ENCODE measurements around the gene ZIK1. TPM values are rescaled to one million over a fixed set of nuclear protein-coding genes. Genes with fewer than 3 reads are reported as not detected.
A peak's percentile ranks its signal among the peaks of the same experiment; 100 is the strongest.

ZIK1 gene
- total and polyA plus RNA-seq, 5 experiments from 2014 or later = 4.2 to 24.9 (median 11.4) TPM

DNA sequence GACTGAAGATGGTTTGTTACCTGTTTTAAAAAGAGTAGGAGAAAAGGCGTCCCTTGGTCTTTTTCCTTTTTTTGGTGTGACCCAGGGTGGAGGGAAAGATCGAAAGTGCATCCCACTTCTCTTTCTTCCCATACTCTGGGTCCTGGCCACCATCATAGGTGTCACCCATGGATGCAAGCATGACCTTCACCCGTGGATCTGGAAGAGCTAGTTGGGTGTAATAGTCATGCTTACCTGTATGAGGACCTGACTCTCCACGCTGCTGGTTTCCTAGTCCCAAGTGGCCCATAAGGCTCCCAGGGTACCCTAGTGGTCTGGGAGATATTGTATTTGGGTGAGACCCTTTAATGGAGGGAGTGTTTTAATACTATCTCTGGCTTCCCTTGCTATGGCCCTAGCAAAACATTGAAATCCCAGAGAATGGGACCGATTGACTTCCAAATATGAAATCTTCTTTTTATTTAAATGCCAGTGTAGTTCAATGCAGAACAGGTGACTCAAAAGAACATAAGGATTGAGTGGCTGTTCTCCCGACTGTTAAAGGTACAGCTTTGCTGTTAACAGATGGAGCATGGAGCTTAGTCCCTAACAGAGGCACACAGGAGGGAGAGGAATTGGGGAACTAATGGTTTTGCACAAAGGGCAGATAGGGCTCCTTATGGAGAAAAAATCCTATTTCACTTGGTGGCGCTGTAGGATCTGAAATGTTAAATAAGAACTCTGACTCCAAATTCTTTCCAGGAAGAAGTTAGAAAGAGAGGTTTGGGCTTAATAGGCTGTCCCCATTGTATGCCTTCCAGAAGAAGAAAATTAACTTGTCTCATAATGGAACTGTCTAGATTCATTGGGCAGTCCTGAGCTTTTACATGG, 17.3 kb upstream of the ZIK1 start:
- Mint-ChIP-seq H3K9me3 (peaks cover 0 to 97% (median 44%) of the 10 kb centered on the region in 9 donors), H3K4me1 (no peaks in the 10 kb centered on the region), H3K36me3 (peaks cover 0 to 59% (median 32%) of the 10 kb centered on the region in 3 donors), H3K27me3 (peaks cover 0 to under 1% (median 0%) of the 10 kb centered on the region in 5 donors), H3K4me3 (no peak overlapping the region), H3K27ac (no peak overlapping the region)
- ATAC-seq = no peak
- POLR2A ChIA-PET = no interaction called here
- DNase-seq = no peak

DNA sequence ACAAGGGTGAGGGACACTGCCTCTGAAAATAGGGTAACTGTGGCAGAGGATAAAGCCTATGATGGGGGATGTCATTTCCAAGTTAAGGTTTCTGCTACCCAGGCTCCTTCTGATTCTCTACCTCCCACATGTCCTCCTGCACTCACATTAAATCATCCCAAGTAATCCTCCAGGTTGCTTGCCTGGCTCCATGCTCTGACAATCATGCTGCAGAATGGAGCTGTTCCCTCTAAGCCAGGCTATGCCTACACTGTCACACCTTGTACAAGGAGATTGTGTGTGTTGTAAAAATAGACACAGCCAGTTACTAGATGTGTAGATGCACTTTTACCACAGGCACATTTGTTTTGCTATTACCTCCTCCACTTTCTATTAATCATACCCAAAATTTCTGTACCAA, 13.2 kb upstream of the ZIK1 start:
- DNase-seq (no peak), ATAC-seq (no peak)
- POLR2A ChIA-PET = interaction anchor here (1.1 kb wide), 1 partner anchor 31 kb away, joined by 3 read pairs; no protein-coding TSS in a partner anchor
- Mint-ChIP-seq H3K4me1 (no peaks in the 10 kb centered on the region), H3K27me3 (no peaks in the 10 kb centered on the region), H3K9me3 (peaks cover 0 to 100% (median 40%) of the 10 kb centered on the region in 9 donors), H3K36me3 (peaks cover 39 to 69% (median 56%) of the 10 kb centered on the region in 3 donors), H3K4me3 (no peak overlapping the region), H3K27ac (no peak overlapping the region)

DNA sequence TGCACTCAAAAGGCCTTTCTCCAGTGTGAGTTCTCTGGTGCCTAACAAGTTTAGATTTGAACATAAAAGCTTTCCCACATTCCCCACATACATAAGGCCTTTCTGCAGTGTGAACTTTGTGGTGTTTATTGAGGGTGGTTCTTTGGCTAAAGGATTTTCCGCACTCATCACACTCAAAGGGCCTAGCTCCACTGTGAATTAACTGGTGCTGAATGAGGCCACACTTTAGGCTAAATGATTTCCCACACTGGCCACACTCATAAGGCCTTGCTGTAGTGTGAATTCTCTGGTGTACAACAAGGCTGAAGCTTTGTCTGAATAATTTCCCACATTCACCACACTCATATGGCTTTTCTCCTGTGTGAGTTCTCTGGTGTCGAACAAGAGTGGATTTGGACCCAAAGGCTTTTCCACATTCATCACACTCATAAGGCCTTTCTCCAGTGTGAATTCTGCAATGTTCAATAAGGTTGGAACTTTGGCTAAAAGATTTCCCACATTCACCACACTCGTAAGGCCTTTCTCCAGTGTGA, 11.5 kb upstream of the ZIK1 start:
- peaks cover 12 to 100% (median 46%) of the 10 kb centered on the region in 9 donors for H3K9me3 Mint-ChIP-seq
- peaks cover 55 to 71% (median 71%) of the 10 kb centered on the region in 3 donors for H3K36me3 Mint-ChIP-seq
- no peaks in the 10 kb centered on the region for H3K27me3 Mint-ChIP-seq
- no peak overlapping the region for H3K27ac Mint-ChIP-seq
- POLR2A ChIA-PET = no interaction called here
- peak overlapping the region in 1 of 10 donors; percentile 4 for H3K4me3 Mint-ChIP-seq
- H3K4me1 Mint-ChIP-seq = peaks cover 9 to 16% (median 10%) of the 10 kb centered on the region in 4 donors
- DNase-seq = no peak
- ATAC-seq = no peak

DNA sequence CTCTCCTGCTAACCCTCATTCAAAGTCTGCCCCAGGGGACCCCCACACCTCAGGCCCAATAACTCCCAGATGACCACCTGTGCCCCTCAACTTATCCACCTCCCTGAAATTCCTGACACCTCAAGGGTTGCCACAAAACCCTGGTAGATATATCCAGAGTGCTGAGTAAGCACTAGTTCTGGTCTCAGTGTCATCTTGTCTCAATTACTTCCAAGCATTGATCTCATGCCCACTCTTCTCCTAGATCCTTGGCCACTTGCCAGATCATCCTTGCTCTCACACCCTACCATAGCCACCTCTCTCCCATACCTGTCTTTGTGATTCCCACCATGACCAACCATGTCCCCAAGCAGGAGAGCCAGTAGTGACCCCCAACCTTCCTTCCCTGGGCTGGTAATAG, 7.3 kb upstream of the ZIK1 start:
- H3K4me1 Mint-ChIP-seq = peaks cover 13 to 29% (median 25%) of the 10 kb centered on the region in 4 donors
- H3K27ac Mint-ChIP-seq = peak overlapping the region in 2 of 10 donors; percentile 9 to 28
- POLR2A ChIA-PET = no interaction called here
- H3K27me3 Mint-ChIP-seq = no peaks in the 10 kb centered on the region
- peak overlapping the region in 8 of 10 donors; percentile 27 to 83 (median 53) for H3K4me3 Mint-ChIP-seq
- ATAC-seq = no peak
- peaks cover 58 to 61% (median 60%) of the 10 kb centered on the region in 3 donors for H3K36me3 Mint-ChIP-seq
- peaks cover 13 to 79% (median 44%) of the 10 kb centered on the region in 9 donors for H3K9me3 Mint-ChIP-seq
- DNase-seq = no peak

DNA sequence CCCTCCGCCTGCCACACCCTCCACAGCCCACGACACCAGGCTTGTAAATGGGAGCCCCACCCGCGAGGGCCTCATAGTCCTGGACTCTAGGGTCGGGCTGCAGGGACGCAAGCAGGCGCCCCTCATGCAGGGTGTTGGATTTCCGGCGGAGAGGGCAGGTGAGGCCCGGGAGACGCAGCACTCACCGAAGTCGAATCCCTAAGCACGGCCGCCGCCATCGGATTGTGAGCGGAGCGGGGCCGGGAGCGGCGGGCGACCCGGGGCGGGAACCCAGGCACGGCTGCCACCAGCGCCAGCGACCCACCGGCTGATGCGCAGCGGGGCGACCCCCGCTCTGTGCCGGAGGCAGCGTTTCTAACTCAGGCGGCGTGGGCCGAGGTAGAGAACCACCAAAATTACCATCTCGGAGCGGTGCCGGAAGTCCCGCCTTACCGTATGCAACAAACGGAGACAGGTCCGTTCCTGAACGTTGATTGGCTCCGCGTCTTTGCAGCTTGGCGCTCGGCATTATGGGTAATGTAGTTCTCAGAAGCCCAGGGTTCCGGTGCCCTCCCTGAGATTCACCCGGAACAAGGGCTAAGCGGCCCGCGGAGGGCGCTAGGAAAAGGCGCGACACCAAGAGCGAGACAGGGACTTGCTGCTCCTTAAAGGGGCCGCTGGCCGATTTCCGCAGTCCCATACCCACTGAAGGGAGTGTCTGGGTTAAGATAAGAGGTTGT, 5.3 kb upstream of the ZIK1 start, which contains the start of gene ZNF416:
ZNF416 (minus strand) TSS at position 425 of the 719 bp plus-strand sequence; CDS start at position 218, 207 bp downstream.
- Mint-ChIP-seq H3K4me1 (peaks cover 13 to 31% (median 30%) of the 10 kb centered on the region in 4 donors), H3K27me3 (no peaks in the 10 kb centered on the region), H3K9me3 (peaks cover 13 to 67% (median 45%) of the 10 kb centered on the region in 9 donors), H3K27ac (peak within 1 kb of the TSS; percentile 83 to 96 (median 91)), H3K4me3 (peak within 1 kb of the TSS; percentile 78 to 90 (median 82)), H3K36me3 (peaks cover 40 to 52% (median 43%) of the 10 kb centered on the region in 3 donors)
- DNase-seq (peak; percentile 83 to 99 (median 96)), ATAC-seq (peak; percentile 84 to 97)
- POLR2A ChIA-PET = interaction anchor here (0.8 to 1.5 kb wide), 4 partner anchors 21 to 424 kb away, joined by 3 to 11 read pairs (median 5); partner anchors contain the start of genes ZNF134, ZNF154 and ZNF530

DNA sequence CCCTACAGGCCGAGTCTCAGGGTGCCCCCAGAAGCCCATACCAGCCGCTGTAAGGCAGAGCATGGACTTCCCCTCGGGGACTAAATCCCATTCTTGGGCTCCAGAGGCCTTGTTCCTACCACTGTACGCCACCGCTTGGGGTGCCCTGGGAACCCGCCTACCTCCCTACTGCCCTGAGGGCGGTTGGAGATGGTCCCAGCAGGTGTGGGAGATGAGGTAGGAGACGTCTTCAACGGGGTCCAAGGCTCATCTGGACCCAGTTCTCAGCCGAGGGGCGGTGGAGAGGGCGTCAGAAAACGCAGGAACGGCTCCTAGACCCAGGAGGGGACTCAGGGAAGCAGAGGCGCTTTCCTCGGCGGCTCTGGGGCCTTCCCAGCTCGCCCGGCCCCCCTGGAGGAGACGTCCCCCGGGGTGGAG, 833 bp upstream of the ZIK1 start:
- Mint-ChIP-seq H3K4me1 (peaks cover 14 to 30% (median 26%) of the 10 kb centered on the region in 4 donors), H3K27me3 (no peaks in the 10 kb centered on the region), H3K36me3 (peaks cover 35 to 45% (median 39%) of the 10 kb centered on the region in 3 donors), H3K9me3 (peaks cover 18 to 69% (median 44%) of the 10 kb centered on the region in 9 donors), H3K27ac (peak overlapping the region in 2 of 10 donors; percentile 9 to 92), H3K4me3 (peak overlapping the region in 7 of 10 donors; percentile 26 to 98 (median 96))
- DNase-seq (no peak), ATAC-seq (no peak)
- POLR2A ChIA-PET = interaction anchor here (0.7 to 1.9 kb wide), 8 partner anchors 31 to 164 kb away, joined by 3 to 6 read pairs (median 4); partner anchors contain the start of genes ZNF134, ZNF154, ZNF419 and ZNF671

DNA sequence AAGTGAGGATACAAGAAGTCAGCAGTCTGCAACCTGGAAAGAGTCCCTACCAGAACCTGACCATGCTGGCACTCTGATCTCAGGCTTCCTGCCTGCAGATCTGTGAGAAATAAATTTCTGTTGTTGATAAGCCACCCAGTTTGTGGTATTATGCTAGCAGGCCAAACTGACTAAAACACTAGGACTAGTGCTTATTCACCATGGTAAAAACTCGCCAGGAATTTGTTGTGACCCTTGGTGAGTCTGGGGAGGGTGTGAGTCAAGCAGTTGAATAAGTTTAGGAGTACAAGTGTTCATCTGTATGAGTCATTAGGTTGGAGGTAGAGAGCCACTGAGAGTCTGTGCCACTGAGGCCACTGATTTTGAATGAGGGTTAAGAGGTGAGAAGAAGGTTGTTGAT, 3.6 kb downstream of the ZIK1 start:
- Mint-ChIP-seq H3K4me3 (peak overlapping the region in 1 of 10 donors; percentile 43), H3K36me3 (peaks cover 58 to 83% (median 61%) of the 10 kb centered on the region in 3 donors)

DNA sequence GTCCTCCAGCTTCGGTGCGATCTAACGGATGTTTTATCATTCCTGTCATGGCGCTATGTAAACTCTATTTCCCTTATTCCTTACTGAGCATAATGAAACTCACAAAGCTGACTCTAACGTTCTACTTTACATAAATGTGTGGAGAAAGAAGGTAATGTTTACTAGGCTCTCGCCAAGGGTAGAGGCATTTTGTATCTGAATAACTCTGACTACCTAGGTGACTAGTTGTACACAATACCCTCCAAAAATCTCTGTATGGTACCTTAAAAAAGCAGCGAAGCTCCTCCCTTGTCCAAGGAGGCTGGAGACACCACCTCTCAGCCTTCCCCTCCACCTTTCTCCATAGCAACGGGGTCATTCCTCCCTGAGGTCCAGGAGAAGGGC, 15.4 kb downstream of the ZIK1 start:
- DNase-seq = no peak
- Mint-ChIP-seq H3K9me3 (peaks cover 0 to 58% (median 48%) of the 10 kb centered on the region in 9 donors), H3K27ac (peak overlapping the region in 9 of 10 donors; percentile 35 to 92 (median 78)), H3K36me3 (peaks cover 19 to 42% (median 42%) of the 10 kb centered on the region in 3 donors), H3K4me1 (peaks cover 11 to 27% (median 22%) of the 10 kb centered on the region in 4 donors), H3K27me3 (no peaks in the 10 kb centered on the region), H3K4me3 (peak overlapping the region; percentile 80 to 93 (median 90))
- ATAC-seq = peak in 1 of 2 donors; percentile 21
- POLR2A ChIA-PET = interaction anchor here (0.6 to 2.1 kb wide), 8 partner anchors 15 to 193 kb away, joined by 3 to 7 read pairs (median 4); partner anchors contain the start of genes ZIK1, ZNF134, ZNF154 and ZNF211

More for the DNA sequence above, 3.6 kb downstream of the ZIK1 start:
- peaks cover 16 to 95% (median 67%) of the 10 kb centered on the region in 9 donors for H3K9me3 Mint-ChIP-seq
- H3K4me1 Mint-ChIP-seq = peaks cover 12 to 20% (median 18%) of the 10 kb centered on the region in 4 donors
- DNase-seq (no peak), ATAC-seq (no peak)
- POLR2A ChIA-PET = no interaction called here
- H3K27me3 Mint-ChIP-seq = no peaks in the 10 kb centered on the region
- peak overlapping the region in 1 of 10 donors; percentile 1 for H3K27ac Mint-ChIP-seq

DNA sequence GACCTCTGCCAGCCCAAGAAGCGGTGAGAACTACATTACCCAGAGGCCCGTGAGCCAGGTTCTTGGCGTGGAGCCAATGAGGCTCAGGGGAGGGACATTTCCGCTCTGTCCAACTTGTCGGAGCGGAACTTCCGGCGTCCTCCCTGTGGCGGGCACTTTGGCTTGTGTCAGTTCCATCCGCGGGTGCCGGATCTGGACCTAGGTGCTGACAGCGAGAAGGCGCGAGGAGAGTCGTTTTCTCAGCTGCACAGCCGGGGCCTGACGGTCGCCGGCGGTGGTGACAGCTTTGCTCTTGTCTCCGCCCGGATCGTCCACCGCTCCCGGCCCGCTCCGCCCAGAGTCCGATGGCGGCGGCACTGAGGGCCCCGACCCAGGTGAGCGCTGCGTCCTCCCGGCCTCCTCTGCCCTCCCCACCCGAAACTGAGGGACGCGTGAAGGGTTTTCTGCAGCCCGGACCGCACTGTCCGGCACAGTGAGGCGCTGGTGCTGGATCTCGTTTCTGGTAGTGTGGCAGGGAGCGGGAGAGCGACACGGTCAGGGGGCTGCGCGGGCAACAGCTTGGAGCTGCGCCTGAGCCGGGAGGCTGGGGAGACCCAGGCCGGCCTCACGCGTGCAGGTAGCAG, 15.9 kb downstream of the ZIK1 start, which contains the start of gene ZNF530:
ZNF530 (plus strand) TSS at position 125 of the 623 bp plus-strand sequence. CDS start 4,461 bp downstream, outside the sequence.
- peaks cover 24 to 46% (median 44%) of the 10 kb centered on the region in 3 donors for H3K36me3 Mint-ChIP-seq
- H3K27ac Mint-ChIP-seq = peak within 1 kb of the TSS in 9 of 10 donors; percentile 35 to 92 (median 78)
- peak; percentile 95 to 96 for ATAC-seq
- peak; percentile 70 to 93 (median 78) for DNase-seq
- POLR2A ChIA-PET = interaction anchor here (0.6 to 2.1 kb wide), 10 partner anchors 14 to 237 kb away, joined by 3 to 7 read pairs (median 4); partner anchors contain the start of genes TRAPPC2B, ZIK1, ZNF134 and ZNF154
- no peaks in the 10 kb centered on the region for H3K27me3 Mint-ChIP-seq
- H3K4me1 Mint-ChIP-seq = peaks cover 11 to 27% (median 22%) of the 10 kb centered on the region in 4 donors
- peaks cover 0 to 58% (median 48%) of the 10 kb centered on the region in 9 donors for H3K9me3 Mint-ChIP-seq
- H3K4me3 Mint-ChIP-seq = peak within 1 kb of the TSS; percentile 80 to 93 (median 90)

DNA sequence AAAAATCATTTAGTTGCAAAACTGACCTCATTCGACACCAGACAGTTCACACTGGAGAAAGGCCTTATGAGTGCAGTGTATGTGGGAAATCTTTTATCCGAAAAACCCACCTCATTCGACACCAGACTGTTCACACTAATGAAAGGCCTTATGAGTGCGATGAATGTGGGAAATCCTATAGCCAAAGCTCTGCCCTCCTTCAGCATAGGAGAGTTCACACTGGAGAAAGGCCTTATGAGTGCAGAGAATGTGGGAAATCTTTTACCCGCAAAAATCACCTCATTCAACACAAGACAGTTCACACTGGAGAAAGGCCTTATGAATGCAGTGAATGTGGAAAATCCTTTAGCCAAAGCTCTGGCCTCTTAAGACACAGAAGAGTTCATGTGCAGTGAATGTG, 23.0 kb downstream of the ZIK1 start:
- H3K27me3 Mint-ChIP-seq = no peaks in the 10 kb centered on the region
- POLR2A ChIA-PET = no interaction called here
- peaks cover 0 to 97% (median 40%) of the 10 kb centered on the region in 9 donors for H3K9me3 Mint-ChIP-seq
- ATAC-seq (no peak), DNase-seq (no peak)
- H3K4me1 Mint-ChIP-seq = no peaks in the 10 kb centered on the region
- H3K4me3 Mint-ChIP-seq = no peak overlapping the region
- peaks cover 44 to 88% (median 46%) of the 10 kb centered on the region in 3 donors for H3K36me3 Mint-ChIP-seq
- no peak overlapping the region for H3K27ac Mint-ChIP-seq

DNA sequence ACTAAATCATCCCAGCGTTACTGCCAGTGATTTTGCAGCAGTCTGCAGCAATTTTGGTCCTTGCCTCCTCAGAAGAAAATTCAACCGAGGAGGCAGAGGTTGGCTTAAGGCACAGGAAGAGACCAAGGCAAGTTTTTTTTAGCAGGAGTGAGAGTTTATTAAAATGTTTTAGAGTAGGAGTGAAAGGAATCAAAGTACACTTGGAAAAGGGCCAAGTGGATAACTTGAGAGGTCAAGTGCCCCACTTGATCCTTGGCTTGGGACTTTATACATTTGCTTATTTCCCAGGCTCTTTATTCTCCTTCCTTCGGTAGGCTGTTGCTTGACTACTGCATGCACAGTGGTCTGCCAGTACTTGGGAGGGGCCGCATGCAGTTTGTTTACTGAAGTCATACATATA, 27.2 kb downstream of the ZIK1 start:
- peaks cover 13 to 24% (median 23%) of the 10 kb centered on the region in 4 donors for H3K4me1 Mint-ChIP-seq
- H3K27ac Mint-ChIP-seq = peak overlapping the region in 1 of 10 donors; percentile 48
- DNase-seq = no peak
- POLR2A ChIA-PET = no interaction called here
- H3K36me3 Mint-ChIP-seq = peaks cover 27 to 72% (median 33%) of the 10 kb centered on the region in 3 donors
- H3K27me3 Mint-ChIP-seq = no peaks in the 10 kb centered on the region
- H3K9me3 Mint-ChIP-seq = peaks cover 12 to 88% (median 31%) of the 10 kb centered on the region in 9 donors
- ATAC-seq = no peak
- no peak overlapping the region for H3K4me3 Mint-ChIP-seq

All from naive thymus-derived CD8-positive, alpha-beta T cell (primary cell).